T follicular helper cell (primary cell): Measurements from ENCODE around the gene KLHDC10.
A peak's percentile ranks its signal among the peaks of the same experiment; 100 is the strongest.
"Not testable (repeated sequence)": the region's sequence is repeated elsewhere in the genome, so short reads cannot be mapped to it uniquely, and the experiment has no call there.

Experiments
- DNase-seq: peaks from one replicate; pipeline ENCODE4 v3.0.0-alpha.2; 2020; ENCODE audit warnings: low read depth

Gene KLHDC10

DNA sequence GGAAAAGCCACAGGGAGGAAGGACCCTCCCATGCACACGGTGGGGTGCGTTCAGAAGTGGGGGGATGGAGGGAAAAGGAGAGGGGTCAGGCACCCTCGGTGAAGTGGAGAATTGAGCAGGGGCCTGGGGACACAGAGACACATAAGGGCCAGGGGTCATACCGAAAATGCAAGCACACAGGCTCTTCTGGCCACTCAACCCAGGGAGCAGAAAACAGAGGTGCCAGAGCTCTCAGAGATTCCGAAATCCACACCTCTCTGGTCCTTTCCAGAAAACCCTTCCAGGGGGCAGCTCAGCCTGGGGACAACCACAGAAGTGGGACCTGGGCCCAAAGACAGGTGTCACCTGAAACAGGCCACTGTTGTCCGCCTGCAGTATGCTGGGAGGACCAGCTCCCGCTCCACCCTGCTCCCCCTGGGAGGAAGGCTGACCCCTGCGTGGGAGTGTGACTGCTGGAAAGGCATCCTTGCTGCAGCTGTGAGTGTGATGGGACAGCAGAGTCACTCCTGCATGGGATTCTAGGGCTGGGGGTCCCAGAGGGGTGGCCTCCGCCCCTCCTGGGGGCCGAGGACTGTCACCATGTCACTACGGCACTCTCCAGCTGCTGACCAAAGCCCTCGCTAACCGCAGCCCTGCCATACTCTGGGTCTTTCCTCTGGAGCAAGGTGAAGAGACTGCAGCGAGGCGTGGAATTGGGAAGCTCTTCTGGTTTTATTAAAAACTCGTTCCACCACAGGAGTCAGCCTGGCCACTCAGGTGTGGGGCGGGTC is 71.7 kb downstream of the KLHDC10 start:
- DNase-seq = no peak

GRCh38 chr7:130142654-130143333 is 72.5 kb downstream of the KLHDC10 start:
- DNase-seq = no peak

DNA sequence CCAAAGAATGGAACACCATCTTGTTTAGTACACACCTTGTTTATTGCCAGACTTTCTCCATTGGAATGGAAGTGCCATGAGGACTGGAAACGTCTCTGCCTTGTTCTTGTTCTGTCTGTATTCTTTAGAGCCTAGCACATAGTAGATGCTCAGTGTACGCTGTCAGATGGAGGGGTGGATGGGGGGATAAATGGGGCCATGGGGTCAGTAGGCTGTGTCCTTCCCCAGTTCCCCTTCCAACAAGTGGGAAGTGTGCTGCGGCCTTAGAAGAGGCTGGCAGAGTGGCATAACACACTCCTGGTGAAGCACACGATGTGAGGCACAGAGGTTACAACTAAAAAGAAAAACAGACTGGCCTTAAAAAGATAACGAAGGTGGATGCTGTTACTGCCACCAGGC is 73.0 kb downstream of the KLHDC10 start:
- DNase-seq = no peak

- DNase-seq = no peak
These were observed 73.6 kb downstream of the KLHDC10 start for GRCh38 chr7:130143986-130144311.

DNA sequence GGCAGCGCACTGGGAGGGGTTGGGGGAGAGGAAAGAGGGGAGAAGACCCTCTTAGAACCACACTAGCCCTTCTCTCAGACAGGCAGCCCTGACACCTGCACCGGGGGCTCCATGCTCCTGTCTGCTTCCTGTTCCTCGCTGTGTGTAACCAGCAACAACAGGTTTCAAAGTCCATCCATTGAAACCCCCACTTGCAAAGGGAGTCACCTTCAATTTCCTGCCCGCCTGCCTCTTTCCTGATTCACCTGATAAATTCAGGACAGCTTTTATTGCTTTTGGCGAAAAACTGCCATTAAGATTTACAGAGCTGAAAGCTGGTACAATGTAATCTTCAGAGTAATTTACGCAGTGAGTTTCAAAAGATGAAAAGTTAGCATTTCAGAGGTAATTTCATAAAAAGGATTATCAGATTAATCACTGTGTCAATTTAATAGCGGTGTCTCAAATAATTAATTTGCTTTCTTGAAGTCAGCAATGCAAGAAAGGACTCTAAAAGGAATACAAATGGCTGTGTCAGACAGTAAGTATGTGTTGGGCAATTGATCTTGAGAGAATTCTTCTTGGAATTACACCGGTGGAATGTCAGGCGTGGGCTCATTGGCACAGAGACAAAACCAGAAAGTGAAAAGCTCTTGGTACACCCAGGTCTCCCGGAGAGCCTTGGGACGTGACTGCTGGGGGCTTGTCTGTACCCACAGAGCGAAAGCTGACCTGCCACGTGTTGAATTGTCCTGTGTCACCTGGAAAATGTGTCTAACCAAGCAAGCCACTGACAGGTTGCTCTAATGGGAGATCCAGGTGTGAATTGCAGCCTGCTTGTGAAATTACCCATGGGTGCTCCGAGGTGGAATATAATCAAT is 74.2 kb downstream of the KLHDC10 start:
- no peak for DNase-seq

- DNase-seq = no peak
These were observed 75.2 kb downstream of the KLHDC10 start for GRCh38 chr7:130145424-130146100.

GRCh38 chr7:130146142-130146541 is 75.8 kb downstream of the KLHDC10 start:
- not testable (repeated sequence) for DNase-seq

- no peak for DNase-seq
These were observed 76.5 kb downstream of the KLHDC10 start for GRCh38 chr7:130146693-130147405.

GRCh38 chr7:130147710-130148325 is 77.5 kb downstream of the KLHDC10 start:
- DNase-seq = no peak

DNA sequence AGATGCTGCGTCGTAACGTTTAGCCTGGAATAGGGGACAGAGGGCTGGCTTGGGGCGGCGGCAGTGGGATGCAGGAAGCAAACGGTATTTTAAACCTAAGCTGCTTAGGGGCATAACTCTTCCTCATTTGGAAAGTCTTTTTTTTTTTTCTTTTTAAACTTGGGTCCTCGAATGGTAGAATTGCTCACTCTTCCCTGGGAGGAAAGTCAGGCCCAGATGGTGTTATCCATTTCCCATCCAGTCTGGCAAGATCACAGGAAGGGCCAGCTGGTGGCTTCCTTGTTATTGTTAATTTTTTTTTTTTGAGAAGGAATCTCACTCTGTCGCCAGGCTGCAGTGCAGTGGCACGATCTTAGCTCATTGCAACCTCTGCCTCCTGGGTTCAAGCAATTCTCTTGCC is 78.2 kb downstream of the KLHDC10 start:
- no peak for DNase-seq

DNA sequence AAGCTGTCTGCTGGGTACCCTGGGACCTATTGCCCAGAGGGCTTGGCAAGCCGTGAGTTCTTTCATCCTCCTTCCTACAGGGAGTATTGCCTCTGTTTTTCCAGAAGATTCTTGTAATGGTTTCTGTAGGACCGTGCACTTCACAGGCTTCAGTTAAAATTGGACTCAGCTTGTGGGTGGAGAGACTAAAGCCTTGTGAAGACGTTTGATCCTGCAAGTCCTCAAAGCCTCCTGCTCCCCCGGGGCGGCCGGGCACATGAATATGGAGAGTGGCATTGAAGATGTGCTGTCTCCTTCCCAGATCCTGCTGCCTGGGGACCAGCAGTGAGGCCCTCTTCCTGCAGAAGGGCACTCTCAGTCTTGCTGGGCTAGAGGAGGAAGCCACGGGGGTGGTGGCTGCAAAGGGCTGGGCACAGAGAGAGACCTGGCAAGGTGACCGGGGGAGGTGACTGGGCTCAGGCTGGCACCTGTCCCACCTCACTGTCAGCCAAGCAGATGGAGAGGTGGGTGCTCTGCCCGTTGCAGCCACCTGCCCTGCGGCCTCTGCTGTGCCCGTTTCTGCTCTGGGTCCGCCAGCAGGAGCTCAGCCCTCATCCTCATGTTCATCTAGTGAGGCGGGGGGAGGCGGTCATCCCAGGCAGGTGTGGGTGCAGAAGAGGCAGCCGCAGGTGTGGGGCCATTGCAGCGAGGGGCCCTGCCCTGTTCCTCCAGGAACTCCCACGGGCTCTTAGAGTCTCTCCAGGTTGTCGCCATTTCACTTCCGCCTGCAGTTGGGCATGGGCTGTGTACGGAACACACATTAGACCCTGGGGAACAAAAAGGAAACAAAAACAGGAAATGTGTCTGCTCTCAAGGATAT is 79.2 kb downstream of the KLHDC10 start:
- DNase-seq = no peak

DNA sequence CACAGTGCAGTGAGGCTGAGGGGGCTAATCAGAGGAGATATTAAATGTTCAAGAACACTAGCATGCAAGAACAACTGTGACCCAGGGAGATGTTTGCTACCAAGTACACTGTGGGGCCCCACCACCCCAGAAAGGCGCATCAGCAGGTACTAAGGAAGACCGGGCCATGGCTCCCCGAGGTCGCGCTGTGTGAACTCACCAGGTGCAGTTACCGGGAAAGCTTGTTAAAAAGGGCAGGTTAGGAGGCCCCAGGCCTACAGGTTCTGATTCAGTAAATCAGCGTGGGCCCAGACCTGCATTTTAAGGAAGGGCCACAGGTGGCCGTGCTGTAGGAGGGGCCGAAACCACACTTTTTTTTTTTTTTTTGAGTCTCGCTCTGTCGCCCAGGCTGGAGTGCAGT is 80.3 kb downstream of the KLHDC10 start:
- no peak for DNase-seq

GRCh38 chr7:130151591-130152492 is 81.5 kb downstream of the KLHDC10 start:
- peak; percentile 6 for DNase-seq

- DNase-seq = no peak
These were observed 82.3 kb downstream of the KLHDC10 start for GRCh38 chr7:130152493-130153210.

DNA sequence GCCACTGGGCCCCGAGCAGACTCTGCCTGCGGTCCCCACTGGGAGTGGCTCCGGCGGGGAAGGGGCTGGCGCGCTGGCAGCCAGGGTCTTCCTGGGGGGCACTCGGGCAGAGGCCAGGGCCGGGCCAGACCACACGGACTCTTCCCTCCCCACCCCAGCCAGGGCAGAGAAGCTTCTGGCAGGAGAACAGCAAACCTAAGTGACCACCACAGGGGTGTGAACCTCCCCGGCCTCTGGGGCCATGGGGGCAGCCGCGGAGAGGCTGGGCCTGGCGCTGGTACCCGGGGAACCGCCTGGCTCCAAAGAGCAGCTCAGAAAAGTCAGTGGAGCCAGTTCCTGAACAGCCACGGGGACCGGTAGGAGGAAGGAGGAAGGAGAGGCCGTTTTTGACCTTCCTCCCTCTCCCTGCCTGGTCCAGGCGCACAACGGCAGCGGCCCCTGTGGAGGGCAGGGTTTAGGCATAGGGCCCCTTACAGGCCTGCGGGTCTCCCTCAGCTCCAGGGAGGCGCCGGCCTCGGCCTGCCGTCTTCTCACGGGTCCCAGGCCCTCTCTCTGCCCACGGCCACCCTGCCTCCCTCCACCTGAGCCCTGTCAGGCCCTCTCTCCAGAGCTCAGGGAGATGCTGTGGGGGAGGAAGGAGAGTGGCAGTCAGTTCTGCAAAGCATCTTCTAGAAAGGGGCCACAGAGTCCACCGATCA is 83.0 kb downstream of the KLHDC10 start:
- DNase-seq = no peak

DNA sequence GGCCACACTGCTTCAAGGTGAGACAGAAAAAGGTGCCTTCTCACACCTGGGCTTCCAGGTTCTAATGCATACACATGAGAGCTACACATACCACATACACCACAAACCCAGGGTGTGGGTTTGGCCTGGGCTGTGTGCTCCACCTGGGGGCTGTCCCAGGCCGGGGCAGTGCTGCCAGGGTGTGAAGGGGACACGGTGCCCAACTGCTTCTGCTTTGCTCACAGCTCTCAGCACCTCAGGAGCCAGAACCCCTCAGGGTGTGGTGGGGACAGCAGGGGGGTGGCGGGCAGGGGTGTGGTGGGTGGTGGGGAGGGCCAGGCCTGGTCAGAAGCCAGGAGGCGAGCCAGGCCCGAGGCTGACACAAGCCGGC is 83.8 kb downstream of the KLHDC10 start:
- DNase-seq = no peak

DNA sequence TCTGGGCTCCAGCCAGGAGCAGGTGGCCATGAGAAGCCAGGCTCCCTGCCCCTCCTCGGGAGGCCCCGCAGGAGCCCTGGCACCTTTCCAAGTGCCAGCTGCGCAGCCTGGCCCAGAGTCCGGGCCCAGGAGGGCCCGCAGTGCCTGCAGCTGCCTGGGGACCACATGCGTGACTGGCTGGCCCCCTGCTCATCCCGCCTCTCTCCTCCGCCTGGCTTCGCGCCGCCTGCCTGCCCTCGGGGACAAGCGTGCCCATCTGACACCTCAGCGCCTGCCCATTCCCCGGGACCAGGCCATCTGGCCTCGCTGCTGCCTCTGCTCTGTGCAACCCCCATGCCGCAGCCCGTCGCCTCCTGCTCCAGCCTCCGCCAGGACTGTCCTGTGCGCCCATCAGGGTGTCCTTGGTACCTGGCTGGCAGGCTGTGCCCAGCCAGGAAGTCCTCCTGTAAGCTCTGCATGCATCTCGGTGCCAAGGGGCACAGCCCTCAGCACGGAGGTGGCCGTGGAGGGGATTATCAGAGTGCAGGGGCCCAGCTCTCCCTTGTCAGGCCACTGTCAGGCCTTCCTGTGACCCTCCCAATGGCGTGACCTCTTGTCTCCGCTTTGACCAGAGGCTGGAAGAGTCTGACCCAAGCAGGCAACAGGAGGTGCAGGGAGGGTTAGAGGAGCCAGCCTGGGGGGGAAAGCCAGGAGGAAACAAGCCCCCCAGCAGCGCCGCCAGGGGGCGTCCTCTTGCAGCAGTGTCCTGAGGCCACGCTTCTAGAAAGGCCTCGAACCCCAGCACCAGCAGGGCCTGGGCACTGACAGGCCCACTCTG is 84.4 kb downstream of the KLHDC10 start:
- DNase-seq = no peak
